Esophagus muscularis mucosa (tissue), 4 donors: ENCODE results near the gene FREM1. TPM values are rescaled to one million over a fixed set of nuclear protein-coding genes. Genes with fewer than 3 reads are reported as not detected.

Source experiments
- DNase-seq: peaks from one replicate; pipeline ENCODE4 v3.0.0-alpha.2; 2017; ENCODE audit errors: extremely low spot score
- H3K27ac ChIP-seq, 4 donors: fragments of 200-600 bp; sonication (generic); replicated peaks in 1 of 4; 1 replicate in 3 of 4; 2 replicates in 1 of 4; pipeline ENCODE4 v1.5.1; 2016 to 2019; ENCODE audit warnings: mild to moderate bottlenecking in 1 of 4
- H3K27me3 ChIP-seq, 4 donors: fragments of 200-600 bp; sonication (generic); one replicate each; pipeline versions ENCODE4 v1.5.1 to v1.6.0; 2016 to 2019
- H3K36me3 ChIP-seq, 4 donors: fragments of 200-600 bp; sonication (generic); one replicate each; pipeline ENCODE4 v1.5.1; 2016 to 2019
- H3K4me1 ChIP-seq, 4 donors: fragments of 200-600 bp; sonication (generic); one replicate each; pipeline ENCODE4 v1.5.1; 2016 to 2019
- H3K4me3 ChIP-seq, 4 donors: fragments of 200-600 bp; sonication (generic); 1 replicate in 2 of 4; 2 replicates in 2 of 4; pipeline ENCODE4 v1.5.1; 2016 to 2019; ENCODE audit warnings: mild to moderate bottlenecking in 4 of 4, moderate library complexity in 1 of 4
- H3K9me3 ChIP-seq, 4 donors: fragments of 200-600 bp; sonication (generic); 1 replicate in 3 of 4; 2 replicates in 1 of 4; pipeline ENCODE4 v1.5.1; 2016 to 2019
- EP300 ChIP-seq: sonication (generic); formaldehyde crosslinking; IDR thresholded peaks from one replicate; pipeline ENCODE4 v1.6.1; 2017; ENCODE audit warnings: antibody characterized with exemption
- POLR2A ChIP-seq: fragments of 450-650 bp; IDR thresholded peaks from one replicate; pipeline ENCODE4 v1.6.1; 2017; ENCODE audit warnings: antibody characterized with exemption, moderate library complexity, mild to moderate bottlenecking, low read depth
- POLR2AphosphoS5 ChIP-seq, 2 donors: sonication (generic); formaldehyde crosslinking; IDR thresholded peaks; one replicate each; pipeline ENCODE4 v1.6.1; 2017; ENCODE audit warnings: antibody characterized with exemption in 2 of 2
- WGBS: methylation state at CpG from one replicate; pipeline ENCODE4 v1.1.5; 2018; 5-methylcytosine and 5-hydroxymethylcytosine counted together
- intact Hi-C: fragments of 100-400 bp; cut with DNase I; formaldehyde crosslinking; loops from one replicate; pipeline ENCODE4 v1.15.1; 2023
- total RNA-seq, 4 donors: library from RNA; depleted of rRNA; stranded (reverse); fragments of >200 nt; gene quantifications; one replicate each; pipeline versions ENCODE4 v1.1.0 to v1.2.1, GENCODE V29; 2016
- TF ChIP-seq, protein P1 (sequence below), 3 experiments: fragments of 200-600 bp in 2 of 3; fragments of 450-650 bp in 1 of 3; sonication (generic) in 2 of 3; IDR thresholded peaks; one replicate each; pipeline ENCODE4 v1.5.1; 2017 to 2019; ENCODE audit warnings: antibody characterized with exemption in 3 of 3, mild to moderate bottlenecking in 2 of 3, moderate library complexity in 1 of 3

The FREM1 gene
- total RNA-seq, 4 donors from 2014 or later, result 0.58 to 3.5 (median 1.9) TPM

DNA sequence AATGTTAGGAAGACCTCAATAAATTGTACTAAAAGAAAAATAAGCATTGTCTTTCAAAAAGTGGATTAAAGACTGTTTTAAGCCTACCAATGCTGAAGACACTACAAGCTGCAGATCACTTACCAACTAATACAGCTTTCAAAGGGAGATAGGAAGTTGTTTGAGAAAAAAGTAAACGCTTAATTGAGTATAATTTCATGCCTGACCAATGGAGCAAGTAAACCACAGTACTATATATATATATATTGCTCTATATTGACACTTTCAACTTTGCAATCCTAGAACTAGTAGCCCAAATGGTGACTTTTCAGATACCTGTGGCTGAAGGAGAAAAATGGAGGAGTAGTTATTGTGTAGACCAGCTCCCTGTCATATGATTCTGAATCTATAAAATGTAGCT is 85.7 kb downstream of the FREM1 start:
- Histone ChIP-seq H3K9me3 (no peaks in the 10 kb centered on the region), H3K27me3 (no peaks in the 10 kb centered on the region), H3K36me3 (no peaks in the 10 kb centered on the region), H3K4me1 (no peaks in the 10 kb centered on the region), H3K4me3 (no peak overlapping the region), H3K27ac (no peak overlapping the region)
- DNase-seq, result no peak
- intact Hi-C loops, result no loop called here
- TF ChIP-seq POLR2A, result no peak
- TF ChIP-seq, protein P1, sequence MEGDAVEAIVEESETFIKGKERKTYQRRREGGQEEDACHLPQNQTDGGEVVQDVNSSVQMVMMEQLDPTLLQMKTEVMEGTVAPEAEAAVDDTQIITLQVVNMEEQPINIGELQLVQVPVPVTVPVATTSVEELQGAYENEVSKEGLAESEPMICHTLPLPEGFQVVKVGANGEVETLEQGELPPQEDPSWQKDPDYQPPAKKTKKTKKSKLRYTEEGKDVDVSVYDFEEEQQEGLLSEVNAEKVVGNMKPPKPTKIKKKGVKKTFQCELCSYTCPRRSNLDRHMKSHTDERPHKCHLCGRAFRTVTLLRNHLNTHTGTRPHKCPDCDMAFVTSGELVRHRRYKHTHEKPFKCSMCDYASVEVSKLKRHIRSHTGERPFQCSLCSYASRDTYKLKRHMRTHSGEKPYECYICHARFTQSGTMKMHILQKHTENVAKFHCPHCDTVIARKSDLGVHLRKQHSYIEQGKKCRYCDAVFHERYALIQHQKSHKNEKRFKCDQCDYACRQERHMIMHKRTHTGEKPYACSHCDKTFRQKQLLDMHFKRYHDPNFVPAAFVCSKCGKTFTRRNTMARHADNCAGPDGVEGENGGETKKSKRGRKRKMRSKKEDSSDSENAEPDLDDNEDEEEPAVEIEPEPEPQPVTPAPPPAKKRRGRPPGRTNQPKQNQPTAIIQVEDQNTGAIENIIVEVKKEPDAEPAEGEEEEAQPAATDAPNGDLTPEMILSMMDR (IDR thresholded peaks at IDR 0.05), result no peak
- no peak for TF ChIP-seq POLR2AphosphoS5 (IDR thresholded peaks at IDR 0.05)
- TF ChIP-seq EP300, result no peak
- WGBS, result 85% methylated on average over 1 of the region's 1 CpG

DNA sequence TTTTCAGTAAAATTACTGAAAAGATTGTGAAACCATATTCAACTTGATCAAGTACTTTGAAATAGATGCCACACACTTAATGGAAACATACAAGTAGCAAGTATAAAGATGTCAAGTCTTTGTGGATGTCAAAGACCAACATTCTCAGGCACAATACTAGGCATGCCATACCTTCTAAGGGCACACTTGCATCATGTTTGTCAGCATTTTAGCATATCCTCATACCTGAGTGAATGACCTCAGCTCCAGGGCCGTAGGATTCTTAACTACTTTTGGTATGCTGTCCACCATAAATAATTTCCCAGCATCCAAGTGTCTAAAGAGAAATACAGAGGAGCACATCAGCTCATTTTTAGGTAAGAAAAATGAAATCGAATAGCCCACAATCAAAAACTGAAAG is 86.4 kb downstream of the FREM1 start:
- Histone ChIP-seq H3K4me3 (no peak overlapping the region), H3K36me3 (no peaks in the 10 kb centered on the region), H3K9me3 (no peaks in the 10 kb centered on the region), H3K4me1 (no peaks in the 10 kb centered on the region), H3K27me3 (no peaks in the 10 kb centered on the region), H3K27ac (no peak overlapping the region)
- intact Hi-C loops, result no loop called here
- no peak for DNase-seq
- TF ChIP-seq EP300 (no peak), POLR2AphosphoS5 (IDR thresholded peaks at IDR 0.05) (no peak), POLR2A (no peak)
- TF ChIP-seq, protein P1 (IDR thresholded peaks at IDR 0.05), result no peak
- 92% methylated on average over 2 of the region's 2 CpGs for WGBS

DNA sequence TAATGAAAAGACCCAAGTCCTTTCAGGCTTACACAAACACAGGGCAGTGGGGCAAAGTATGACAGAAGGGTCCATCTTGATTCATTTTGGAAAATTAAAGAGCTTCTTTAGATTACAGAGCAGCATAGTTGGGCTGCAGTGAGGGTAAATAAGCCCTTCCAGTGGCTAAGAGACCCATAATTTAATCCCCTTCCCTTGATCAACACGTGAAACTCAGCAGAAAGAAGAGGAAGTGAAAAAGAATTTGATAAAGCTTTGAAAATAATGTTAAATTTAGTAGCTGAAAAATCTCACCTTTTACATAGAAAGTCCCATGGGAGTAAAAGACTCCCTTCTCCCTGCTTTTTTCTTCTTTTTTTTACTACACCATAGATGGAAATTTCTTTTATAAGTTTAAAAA is 87.6 kb downstream of the FREM1 start:
- 63% methylated on average over 1 of the region's 1 CpG for WGBS
- no peak for TF ChIP-seq POLR2AphosphoS5 (IDR thresholded peaks at IDR 0.05)
- no peak for TF ChIP-seq EP300
- TF ChIP-seq POLR2A, result no peak
- TF ChIP-seq, protein P1 (IDR thresholded peaks at IDR 0.05), result no peak
- H3K27me3 ChIP-seq, result no peaks in the 10 kb centered on the region
- no peaks in the 10 kb centered on the region for H3K4me1 ChIP-seq
- intact Hi-C loops, result no loop called here
- H3K27ac ChIP-seq, result no peak overlapping the region
- H3K9me3 ChIP-seq, result no peaks in the 10 kb centered on the region
- no peak for DNase-seq
- no peaks in the 10 kb centered on the region for H3K36me3 ChIP-seq
- no peak overlapping the region for H3K4me3 ChIP-seq

DNA sequence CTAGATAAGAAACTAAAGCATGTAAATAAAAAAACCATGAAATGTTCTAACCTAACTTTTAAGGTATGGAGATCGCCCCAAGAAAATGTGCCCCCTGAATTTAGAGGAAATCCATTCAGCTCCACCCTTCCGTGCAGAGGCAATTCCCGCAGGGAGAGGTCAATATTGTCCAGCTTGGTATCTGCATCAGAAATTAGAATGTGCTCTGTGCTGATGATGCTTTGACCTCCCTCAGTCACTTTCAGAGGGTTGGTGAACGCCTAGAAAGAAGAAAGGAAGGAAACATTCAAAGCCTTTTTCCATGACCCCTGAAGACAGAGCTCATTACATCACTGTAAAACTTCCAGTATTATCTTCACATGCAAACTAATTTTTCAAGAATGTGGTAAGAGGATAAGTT is 91.0 kb downstream of the FREM1 start:
- TF ChIP-seq, protein P1 (IDR thresholded peaks at IDR 0.05), result no peak
- H3K36me3 ChIP-seq, result no peaks in the 10 kb centered on the region
- H3K4me3 ChIP-seq, result no peak overlapping the region
- H3K27ac ChIP-seq, result no peak overlapping the region
- WGBS, result 83% methylated on average over 4 of the region's 4 CpGs
- DNase-seq, result no peak
- intact Hi-C loops, result no loop called here
- H3K27me3 ChIP-seq, result no peaks in the 10 kb centered on the region
- H3K9me3 ChIP-seq, result no peaks in the 10 kb centered on the region
- no peaks in the 10 kb centered on the region for H3K4me1 ChIP-seq

DNA sequence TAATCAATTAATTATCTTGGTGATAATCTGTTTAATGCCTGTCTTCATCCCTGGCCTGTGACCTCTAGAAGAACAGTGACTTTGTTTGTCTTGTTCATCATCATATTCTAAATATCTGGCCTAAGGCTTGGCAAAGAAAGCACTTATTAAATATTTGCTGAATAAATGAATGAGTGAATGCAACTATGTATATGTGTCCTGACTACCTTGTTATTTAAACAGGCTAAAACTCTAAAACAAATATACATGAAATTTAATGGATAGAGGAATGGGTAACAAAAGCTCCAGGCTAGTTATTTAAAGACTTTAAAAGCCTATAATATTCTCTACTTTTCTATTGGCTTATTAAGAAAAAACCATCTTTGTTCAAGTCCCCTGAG is 96.0 kb downstream of the FREM1 start:
- no peak overlapping the region for H3K4me3 ChIP-seq
- H3K36me3 ChIP-seq, result no peaks in the 10 kb centered on the region
- no peak for DNase-seq
- intact Hi-C loops, result no loop called here
- TF ChIP-seq, protein P1 (IDR thresholded peaks at IDR 0.05), result no peak
- no peak for TF ChIP-seq EP300
- no peak for TF ChIP-seq POLR2AphosphoS5 (IDR thresholded peaks at IDR 0.05)
- no peak for TF ChIP-seq POLR2A
- H3K27ac ChIP-seq, result no peak overlapping the region
- no peaks in the 10 kb centered on the region for H3K9me3 ChIP-seq
- no peaks in the 10 kb centered on the region for H3K27me3 ChIP-seq
- no peaks in the 10 kb centered on the region for H3K4me1 ChIP-seq
